HG02852 (cell line): ENCODE measurements around the gene OTUB1.

Experiments used
- ATAC-seq: cut with Tn5 transposase; IDR thresholded peaks from one replicate; pipeline ENCODE4 v1.9.1; 2021; ENCODE audit warnings: mild to moderate bottlenecking, moderate library complexity; ENCODE audit not compliant: unreplicated experiment

Gene OTUB1

DNA sequence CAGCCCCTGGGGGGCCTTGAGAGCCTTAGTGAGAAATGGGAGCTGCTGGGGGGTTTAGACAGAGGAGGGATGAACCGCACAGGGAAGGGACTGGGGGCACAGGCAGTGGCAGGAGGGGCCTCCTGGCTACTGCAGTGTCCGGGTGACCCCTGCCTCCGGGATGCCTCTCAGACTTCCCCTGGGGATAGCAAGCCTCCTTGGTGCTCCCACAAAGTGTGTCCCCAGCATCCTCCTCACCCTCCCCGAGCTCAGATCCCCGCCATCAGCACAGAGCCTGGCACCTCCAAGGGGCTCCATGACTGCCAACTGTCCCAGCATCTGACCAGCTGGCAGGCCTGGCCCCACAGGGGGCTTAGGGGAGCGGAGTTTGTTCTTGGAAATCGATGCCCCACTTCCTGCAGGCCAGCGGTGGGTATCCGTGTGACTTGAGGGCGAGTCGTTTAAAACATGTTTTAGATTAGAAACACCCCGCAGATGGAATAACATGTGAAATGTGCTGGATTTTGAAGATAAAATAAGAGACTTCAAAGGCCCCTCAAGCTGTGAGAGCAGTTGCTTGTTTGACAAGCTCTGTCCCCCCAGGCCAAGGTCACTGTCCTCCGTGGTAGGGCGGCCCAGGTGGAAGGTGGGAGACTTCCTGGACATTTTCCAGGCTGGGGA is 36.0 kb downstream of the OTUB1 start:
- no peak for ATAC-seq

DNA sequence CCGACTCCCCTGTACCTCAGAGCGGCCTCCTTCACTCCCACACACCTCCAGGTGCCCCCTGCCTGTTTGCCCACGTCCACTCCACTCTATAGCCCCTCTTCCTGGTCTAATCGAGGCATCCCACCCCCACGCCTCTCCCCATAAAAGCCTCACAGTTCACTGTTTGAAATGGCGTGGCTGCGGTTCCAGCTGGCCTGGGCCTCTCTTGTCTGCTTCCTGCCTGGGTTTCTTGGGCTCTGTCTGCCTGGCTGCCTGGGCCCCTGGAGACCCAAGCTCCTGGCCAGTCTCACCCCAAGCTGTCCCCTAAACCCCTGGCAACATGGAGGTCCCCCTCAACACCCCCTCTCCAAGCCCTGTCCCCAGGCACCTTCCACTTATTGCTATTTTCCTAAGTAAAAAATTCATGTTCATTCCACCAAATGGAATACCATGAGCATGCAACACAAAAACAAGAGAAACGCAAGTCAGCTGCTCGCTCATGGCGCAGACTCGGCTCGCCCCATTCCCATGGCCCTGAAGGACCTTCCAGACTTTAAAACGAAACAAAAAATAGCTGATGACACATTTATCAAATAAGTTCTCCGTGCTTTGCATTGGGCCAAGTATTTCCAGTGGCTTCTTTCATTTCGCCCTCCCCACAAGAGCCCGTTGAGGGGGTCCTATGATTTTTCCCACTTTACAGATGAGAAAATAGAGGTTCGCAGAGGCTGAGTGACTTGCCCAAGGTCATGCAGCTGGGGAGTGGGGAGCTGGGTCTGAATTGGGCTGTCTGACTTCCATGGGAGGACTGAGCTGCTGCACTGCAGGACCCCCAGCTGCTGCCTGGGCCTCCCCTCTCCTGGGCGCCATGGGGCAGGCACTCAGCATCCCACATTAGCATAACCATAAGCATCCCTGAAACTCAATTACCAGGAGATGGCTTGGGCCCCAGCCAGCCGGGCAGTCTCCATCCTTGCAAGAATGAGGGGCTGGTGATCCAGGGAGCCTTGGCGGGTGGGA is 37.8 kb downstream of the OTUB1 start:
- no peak for ATAC-seq

DNA sequence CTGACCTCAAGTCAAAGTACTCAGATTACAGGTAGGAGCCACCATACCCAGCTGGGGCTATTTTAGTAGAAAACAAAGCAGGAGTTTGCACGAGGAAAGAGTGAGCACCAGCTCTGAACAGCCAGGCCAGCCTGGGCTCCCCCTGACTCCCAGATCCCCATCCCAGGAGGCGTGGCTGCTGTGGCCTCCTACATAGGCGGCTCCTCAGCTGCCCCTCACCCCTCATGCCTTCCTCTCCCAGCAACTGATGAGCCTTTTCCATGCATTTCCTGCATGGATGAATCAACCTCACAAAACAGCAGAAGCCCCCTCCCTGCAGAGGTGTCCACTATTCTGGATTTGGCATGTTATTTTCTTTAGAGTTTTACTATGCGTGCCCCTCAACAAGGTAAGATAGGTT is 39.0 kb downstream of the OTUB1 start:
- no peak for ATAC-seq

DNA sequence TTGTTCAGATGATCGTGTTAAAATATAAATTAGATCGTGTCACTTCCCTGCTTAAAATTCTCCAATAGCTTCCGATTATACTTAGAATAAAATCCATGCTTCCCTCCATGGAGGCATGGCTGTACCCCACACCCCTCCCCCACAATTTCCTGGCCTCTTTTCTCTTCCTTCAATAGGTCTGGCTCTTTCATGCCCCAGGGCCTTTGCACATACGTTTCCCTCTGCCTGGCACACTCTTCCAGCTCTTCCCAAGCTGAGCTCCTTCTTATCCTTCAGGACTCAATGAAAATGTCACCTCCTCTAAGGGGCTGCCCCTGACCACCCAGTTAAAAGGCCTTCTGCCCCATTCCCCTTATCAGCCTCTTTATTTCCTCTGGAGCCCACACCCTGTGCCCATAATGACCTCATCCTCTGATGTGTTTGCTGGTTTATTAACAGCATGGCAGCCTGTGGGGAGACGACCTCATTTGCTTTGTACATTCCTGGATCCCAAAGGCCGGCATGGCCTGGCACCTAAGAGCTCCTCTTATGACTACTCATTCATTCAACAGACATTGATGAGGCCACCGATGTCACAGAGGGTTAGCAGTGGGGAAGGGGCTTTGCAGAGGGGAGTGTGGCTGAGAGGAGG is 40.5 kb downstream of the OTUB1 start:
- no peak for ATAC-seq

DNA sequence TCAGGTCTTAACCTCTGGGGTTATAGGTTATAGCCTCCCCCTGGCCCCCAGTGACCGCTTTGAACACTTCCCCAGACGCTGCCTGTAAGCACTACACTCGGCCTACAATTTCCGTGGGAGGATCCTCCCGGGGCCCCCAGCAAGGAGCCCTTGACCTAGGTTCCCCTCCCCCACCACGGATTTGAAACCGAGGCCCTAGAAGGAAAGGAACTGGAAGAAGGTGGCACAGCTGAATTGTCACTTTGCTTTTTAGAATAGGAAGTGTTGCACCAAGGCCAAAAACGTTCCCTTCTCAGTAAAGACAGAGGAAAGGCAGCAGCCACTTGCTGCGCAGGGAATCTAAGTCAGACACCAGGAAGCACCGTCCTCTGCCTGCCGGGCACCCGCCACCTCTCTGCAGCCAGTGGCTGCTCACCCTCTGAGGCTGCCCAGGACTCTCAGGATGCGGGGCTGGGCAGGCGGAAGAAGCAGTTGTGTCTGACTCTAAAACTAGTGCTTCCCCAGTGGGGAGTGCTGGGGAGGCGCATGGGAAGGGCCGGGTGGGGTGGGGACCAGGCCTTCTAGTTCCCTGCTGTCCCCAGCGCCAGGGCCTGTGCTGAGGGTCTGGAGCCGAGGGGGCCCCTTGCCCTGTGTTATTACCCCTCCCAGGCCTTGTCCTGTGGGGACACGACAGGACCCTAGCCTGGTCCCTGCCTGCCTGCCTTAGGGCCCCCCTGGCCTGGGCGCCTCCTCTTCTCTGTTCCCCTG is 41.6 kb downstream of the OTUB1 start:
- no peak for ATAC-seq

DNA sequence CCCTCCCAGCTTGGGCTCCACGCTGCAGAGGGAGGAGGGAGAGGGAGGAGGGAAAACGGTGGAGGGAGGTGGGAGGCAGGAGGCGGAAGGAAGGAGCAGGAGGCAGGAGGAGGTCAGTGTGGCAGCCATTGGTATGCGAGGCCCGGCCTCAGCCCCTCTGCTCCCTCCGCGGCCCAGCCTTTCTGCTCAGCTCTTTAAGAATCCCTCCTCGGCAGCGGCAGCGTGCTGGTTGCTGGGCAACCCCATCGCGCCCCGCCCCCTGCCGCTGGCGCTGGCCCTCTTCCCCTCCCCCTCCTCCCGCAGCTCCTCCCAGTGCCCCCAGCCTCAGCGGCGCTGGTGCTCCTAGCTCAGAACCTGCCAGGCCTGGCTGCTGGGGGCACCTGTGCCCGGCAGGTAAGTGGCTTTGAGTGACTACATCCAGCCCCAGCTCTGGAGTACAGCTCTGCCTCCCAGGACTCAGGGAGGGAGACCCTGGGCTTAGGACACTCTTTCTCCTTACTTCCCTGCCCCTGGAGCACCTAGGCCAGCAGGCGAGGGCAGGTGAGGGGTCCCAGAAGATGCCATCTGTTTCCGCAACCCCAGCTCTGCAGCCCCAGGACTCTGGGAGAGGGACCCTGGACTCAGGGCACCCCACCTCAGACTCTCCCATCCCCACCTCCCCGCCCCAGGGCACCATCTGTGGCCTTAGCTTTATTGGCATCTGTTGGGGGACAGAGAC is 42.3 kb downstream of the OTUB1 start:
- no peak for ATAC-seq

DNA sequence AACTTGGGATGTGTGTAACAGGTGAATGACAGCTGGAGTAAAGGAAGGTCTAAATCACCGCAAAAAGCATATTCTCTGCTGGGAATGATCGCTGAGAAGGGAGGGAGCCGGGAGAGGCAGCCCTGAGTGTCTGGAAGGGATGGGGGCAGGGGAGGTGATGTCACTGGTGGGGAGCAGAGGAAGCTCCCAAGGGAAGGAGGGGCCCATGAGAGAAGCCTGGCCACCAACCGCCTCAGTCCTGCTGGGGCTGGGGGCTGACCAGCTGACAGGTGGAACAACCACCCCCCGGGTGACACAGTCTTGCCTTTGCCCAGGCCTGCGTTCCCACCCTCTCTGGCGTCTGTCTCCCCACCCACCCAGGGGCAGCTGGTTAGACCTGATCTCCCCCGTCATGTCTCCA is 43.5 kb downstream of the OTUB1 start:
- ATAC-seq, result no peak

DNA sequence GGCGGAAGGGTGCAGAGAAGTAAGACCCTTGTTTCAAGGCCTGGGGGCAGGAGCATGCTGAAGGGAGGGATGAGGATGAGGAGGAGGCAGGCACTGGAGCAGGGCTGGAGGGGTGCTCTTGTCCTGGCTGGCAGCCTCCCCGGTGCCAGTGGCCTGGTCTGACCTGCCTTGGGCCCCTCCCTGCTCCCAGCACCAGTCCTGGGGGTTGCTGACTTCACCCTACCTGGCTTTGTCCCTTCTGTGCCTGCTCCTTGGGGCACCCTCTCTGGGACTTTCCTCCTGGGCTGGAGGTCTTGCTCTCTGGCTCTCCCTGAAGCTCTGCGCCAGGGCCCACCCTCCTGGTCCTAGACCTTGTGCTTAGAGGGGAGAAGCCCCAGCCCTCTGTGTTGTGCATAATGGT is 44.8 kb downstream of the OTUB1 start:
- ATAC-seq, result no peak

DNA sequence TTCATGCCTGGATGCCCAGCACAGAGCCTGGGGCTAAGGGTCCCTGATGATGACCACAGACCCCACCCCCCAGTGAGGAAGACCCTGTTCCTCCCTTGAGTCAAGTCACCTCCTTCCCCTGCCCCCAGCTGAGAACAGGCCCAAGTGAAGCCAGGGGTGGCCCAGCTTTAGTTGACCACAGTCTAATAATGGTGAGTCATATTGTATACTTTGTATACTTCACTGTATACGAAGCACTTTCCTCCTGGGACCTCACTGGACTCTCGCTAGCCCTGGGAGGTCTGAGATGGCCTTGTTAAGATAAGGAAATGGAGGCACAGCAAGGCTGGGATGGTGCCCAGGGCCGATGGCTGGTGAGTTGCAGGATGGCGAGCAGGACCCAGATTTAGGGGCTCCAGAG is 45.8 kb downstream of the OTUB1 start:
- ATAC-seq, result no peak

DNA sequence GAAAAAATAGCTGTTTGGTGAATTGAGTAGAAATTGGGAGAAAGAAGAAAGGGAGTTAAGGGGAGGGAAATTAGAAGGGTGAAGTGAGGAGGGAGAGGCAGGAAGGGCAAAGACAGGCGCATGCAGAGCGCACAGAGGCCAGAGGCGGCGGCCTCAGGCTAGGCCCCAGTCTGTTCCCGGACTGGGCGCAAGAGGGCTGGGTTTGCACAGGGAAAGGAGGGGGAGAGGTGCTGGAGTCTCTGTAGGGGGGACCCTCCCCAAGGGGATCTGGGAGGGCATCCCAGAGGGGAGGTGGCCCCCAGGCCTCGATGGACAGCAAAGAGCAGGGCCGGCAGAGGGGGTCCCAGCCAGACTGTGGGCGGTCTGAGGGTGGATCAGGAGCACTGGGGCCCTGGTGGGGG is 48.2 kb downstream of the OTUB1 start:
- no peak for ATAC-seq

DNA sequence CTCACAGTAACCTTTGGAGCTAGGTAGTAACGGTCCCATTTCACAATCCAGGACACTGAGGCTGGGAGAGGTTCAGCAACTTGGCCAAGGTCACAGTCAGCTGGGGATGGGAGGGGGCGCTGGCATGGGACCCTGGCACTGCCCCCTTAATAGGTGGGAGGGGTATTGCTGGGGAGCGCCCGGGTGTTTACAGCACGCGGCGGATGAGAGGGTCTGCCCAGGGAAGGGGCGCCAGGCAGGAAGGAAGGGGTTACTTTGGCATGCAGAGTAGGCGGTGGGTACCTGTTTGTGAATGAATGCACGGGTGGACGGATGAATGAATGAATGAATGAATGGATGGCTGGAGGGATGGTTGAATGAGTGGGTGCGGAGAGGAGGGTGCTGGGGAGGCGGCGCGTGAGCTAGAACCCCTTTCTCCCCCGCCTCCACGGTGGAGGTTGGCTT is 48.9 kb downstream of the OTUB1 start:
- ATAC-seq, result no peak

DNA sequence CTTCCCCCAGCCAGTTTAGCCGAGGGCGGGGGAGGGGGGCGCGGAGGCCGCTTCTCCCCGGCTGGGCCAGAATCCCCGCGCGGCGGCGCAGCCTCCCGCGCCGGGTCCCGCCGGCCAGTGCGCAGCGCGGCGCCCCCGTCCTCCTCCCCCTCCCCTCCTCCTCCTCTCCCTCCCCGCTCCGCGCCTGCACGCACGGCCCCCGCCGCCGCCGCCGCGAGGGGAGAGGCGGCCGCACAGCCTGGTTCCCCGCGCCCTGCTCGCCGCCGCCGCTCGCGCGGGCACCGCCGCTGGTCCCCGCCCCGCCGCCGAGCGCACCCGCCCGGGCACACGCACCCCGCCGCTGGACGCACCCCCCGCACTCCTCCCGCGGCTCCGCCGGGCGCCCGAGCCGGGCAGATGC is 49.3 kb downstream of the OTUB1 start, which contains the start of gene FLRT1:
Gene FLRT1 (plus strand): TSS at position 356 of the 400 bp plus-strand sequence. CDS start 80,337 bp downstream, outside the sequence.
- ATAC-seq, result no peak

DNA sequence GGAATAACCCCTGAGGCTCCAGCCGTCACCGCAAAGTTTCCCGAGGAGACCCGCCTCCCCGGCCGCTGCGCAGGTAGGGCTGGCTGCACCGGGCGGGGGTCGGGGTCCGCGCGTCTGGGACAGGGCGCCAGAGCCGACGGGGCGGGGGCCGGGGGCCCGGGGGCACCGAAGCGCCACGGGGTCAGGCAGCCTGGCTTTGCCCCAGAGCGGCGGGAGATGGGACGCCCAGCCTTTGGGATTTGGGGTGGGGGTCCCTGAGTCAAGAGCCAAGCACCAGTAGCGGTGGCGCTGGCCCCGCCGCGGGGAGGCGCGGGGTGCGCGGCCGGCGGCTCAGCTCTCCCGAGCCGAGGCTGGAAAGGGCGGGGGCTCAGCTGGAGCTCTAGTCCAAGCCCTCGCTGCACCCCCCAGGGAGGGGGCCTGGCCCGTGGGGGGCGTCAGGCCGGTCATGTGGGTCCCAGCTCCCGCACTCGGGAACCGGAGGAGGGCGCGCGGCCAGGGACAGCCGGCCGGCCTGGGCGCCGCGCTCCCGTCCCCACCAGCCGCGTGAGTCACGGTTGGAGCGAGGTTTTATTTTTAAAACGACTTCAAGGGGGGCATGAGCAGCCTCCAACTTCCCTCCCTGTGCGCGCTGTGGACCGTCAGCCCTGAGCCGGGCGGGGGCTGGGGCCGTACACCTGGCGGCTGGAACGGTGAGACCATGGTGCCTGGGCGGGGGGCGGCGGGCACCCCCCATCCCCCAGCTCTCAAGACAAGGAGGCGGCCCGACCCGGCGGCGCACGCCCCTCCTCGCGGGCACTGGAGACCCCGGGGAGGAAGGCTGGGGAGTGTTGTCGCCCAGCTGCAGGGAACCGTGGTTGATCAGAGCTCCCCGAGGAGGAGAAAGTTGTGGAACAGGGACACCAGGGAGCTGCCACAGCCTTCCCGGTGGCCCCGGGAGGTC is 50.1 kb downstream of the OTUB1 start:
- no peak for ATAC-seq

DNA sequence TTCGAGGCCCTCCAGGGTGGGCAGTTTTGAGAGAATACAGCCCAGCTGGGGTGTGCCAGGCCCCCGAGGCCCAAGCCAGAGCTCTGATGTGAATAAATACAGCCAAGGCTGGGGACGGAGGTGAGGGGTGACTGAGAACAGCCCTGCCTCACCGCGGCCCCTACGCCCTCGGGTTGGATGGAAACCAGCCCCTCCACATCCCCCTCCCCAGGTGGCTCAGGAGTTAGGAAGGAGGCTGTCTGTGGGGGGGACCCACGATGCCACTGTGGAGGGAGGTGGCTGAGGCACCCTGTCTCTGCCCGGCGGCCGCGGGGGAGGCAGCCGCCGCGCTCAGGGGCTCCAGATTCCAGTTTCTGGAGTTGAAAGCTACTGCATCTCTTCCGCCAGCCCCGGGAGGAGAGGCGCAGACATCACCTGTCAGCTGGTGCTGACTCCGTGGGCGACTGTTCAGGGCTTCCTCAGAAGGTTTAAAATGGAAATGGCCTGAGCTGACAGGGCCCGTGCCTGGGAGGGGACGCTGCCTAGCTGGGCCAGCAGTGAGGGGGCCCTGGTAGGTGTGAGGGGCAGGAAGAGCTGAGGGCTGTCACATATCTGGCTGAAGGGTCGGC is 50.9 kb downstream of the OTUB1 start:
- ATAC-seq, result no peak

DNA sequence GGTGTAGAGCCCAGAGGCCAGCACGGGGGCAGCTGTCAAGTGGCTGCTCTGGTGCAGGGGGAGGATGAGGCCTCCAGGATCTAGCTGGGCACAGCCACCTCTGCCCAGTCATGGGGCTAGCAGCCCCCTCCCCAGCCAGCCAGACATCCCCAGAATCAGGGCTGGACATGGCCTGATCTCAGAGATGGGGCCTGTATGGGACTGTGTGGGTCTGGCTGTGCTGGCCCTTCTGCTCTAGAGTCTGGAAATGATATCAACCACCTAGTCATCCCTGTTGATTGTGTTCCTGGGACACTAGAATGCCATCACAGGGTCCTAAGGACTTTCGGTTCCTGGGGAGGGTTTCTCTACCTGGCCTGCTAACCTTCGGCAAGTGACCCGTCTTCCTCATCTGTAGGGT is 52.3 kb downstream of the OTUB1 start:
- no peak for ATAC-seq

DNA sequence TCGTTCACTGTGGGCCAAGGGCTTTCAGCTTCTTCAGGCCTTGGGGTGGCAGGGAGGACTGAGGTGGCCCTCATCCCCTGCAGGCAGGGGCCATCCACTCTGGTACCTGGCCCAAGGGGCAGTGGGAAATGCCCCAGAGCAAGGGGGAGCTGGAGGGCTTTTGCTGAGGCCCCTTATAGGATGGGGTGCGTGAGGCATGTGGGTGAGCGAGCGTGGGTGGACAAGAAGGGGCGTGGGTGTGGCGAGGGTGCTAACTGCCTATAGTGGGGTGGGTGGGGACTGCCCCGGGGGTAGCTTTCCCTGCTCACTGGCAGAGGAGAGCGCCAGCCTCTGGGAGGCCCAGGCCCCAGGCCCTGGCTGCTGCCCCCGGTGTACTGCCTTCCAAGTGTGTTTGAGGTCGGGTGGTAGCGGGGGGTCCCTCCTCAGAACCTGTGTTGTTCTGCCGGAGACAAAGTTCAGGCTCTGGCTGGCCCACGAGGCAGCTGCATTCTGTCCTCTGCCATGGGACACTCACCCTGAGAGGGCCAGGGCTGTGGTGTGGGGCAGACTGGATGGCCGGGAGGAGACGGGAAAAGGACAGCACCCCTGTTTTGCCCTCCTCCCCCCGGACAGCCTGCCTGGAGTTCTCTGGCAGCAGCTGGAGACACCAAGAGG is 52.9 kb downstream of the OTUB1 start:
- no peak for ATAC-seq

DNA sequence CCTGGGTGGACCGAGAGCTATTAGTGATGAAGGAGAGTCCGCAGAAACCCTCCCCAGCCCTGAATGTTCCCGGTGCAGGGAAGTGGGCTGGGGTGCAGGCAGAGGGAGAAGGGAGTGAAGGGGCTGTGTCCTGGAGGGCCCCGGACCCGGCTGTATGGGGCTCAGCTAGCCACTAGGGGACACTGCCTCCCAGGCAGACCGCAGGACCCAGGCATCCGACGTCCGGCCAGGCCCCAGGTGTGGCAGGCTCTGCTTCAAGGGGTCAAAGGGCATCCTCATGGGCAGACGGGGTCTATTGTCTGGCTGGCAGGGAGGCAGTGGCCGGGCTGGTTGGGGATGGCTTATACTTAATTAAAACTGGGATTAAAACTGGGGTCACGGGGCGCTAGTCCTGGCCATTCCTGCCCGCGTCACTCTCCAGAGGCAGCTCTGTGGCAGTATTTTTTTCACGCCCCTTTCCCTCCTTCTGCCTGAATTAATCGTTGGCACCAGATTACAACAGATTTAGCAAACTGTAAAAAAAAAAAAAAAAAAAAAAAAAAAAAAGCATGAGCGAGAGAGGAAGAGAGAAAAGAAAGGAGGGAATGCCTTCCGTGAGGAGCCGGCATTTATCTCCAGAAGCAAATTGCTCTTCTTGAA is 54.6 kb downstream of the OTUB1 start:
- ATAC-seq, result no peak

DNA sequence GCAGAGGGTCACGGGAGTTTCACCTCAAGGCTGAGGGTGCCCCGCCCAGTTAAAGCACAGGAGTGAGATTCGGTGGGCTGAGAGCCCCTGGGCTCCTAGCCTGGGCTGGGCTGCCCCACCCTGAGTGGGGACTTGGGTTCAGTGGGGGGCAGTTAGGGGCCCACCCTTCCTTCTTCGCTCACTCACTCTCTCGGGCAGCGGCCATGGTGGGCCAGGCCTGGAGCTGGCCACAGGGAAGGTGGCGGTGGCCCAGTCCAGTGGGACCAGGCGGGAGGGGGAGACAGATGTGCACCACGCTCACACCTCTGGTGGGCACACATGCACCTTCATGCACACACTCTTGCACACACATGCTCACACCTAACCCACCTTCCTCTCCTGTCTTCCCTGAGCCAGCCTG is 55.6 kb downstream of the OTUB1 start:
- ATAC-seq, result no peak
